HG03442 (cell line): ENCODE results near the gene CYTL1.
"Not testable (repeated sequence)": the region's sequence is repeated elsewhere in the genome, so short reads cannot be mapped to it uniquely, and the experiment has no call there.

Source experiments
- ATAC-seq: cut with Tn5 transposase; IDR thresholded peaks from one replicate; pipeline ENCODE4 v1.9.1; 2021; ENCODE audit warnings: mild to moderate bottlenecking, moderate library complexity; ENCODE audit not compliant: unreplicated experiment

The CYTL1 gene

GRCh38 chr4:5003372-5003857 lies 15.8 kb downstream of the CYTL1 start:
- ATAC-seq: no peak

GRCh38 chr4:5001641-5002040 lies 17.6 kb downstream of the CYTL1 start:
- ATAC-seq: not testable (repeated sequence)

GRCh38 chr4:4996935-4997334 lies 22.3 kb downstream of the CYTL1 start:
- not testable (repeated sequence) for ATAC-seq

GRCh38 chr4:4995908-4996265 lies 23.4 kb downstream of the CYTL1 start:
- ATAC-seq: no peak

- peak; percentile 61 for ATAC-seq
Observed at GRCh38 chr4:4995103-4995907, 24.0 kb downstream of the CYTL1 start.

- no peak for ATAC-seq
Observed at GRCh38 chr4:4994312-4995097, 24.8 kb downstream of the CYTL1 start.

- no peak for ATAC-seq
Observed at GRCh38 chr4:4992833-4993232, 26.4 kb downstream of the CYTL1 start.

- no peak for ATAC-seq
Observed at GRCh38 chr4:4991541-4992099, 27.6 kb downstream of the CYTL1 start.

- ATAC-seq: no peak
Observed at GRCh38 chr4:4990857-4991540, 28.3 kb downstream of the CYTL1 start.

- ATAC-seq: no peak
Observed at GRCh38 chr4:4990329-4990728, 28.9 kb downstream of the CYTL1 start.

GRCh38 chr4:4989083-4989622 lies 30.1 kb downstream of the CYTL1 start:
- ATAC-seq: no peak

GRCh38 chr4:4987656-4988055 lies 31.6 kb downstream of the CYTL1 start:
- no peak for ATAC-seq

GRCh38 chr4:4986841-4987240 lies 32.4 kb downstream of the CYTL1 start:
- ATAC-seq: no peak

- ATAC-seq: no peak
Observed at GRCh38 chr4:4985844-4986243, 33.4 kb downstream of the CYTL1 start.

GRCh38 chr4:4985036-4985435 lies 34.2 kb downstream of the CYTL1 start:
- no peak for ATAC-seq

GRCh38 chr4:4984186-4984585 lies 35.1 kb downstream of the CYTL1 start:
- ATAC-seq: no peak

- no peak for ATAC-seq
Observed at GRCh38 chr4:4981827-4982226, 37.4 kb downstream of the CYTL1 start.

- ATAC-seq: no peak
Observed at GRCh38 chr4:4981427-4981826, 37.8 kb downstream of the CYTL1 start.

GRCh38 chr4:4980621-4981230 lies 38.5 kb downstream of the CYTL1 start:
- ATAC-seq: no peak

- ATAC-seq: no peak
Observed at GRCh38 chr4:4979971-4980370, 39.3 kb downstream of the CYTL1 start.
